Activated CD4-positive, alpha-beta T cell treated with anti-CD3 and anti-CD28 coated beads, Interleukin-2, amount 10 ng/mL, durations not matched to agents 24 days and 14 days (primary cell): ENCODE results near the gene SKAP1. TPM values are rescaled to one million over a fixed set of nuclear protein-coding genes. Genes with fewer than 3 reads are reported as not detected.
"Not testable (repeated sequence)": the region's sequence is repeated elsewhere in the genome, so short reads cannot be mapped to it uniquely, and the experiment has no call there.

Source experiments
- DNase-seq: peaks from one replicate; pipeline ENCODE4 v3.0.0; 2022
- H3K27ac Mint-ChIP-seq: one replicate; pipeline ENCODE4 v1.8.0; 2022; ENCODE audit warnings: mild to moderate bottlenecking, mixed read lengths
- H3K27me3 Mint-ChIP-seq: one replicate; pipeline ENCODE4 v1.8.0; 2022; ENCODE audit warnings: mixed read lengths
- H3K36me3 Mint-ChIP-seq: one replicate; pipeline ENCODE4 v1.8.0; 2022; ENCODE audit warnings: low read depth, mild to moderate bottlenecking, mixed read lengths
- H3K4me1 Mint-ChIP-seq: one replicate; pipeline ENCODE4 v1.8.0; 2021; ENCODE audit warnings: mixed read lengths
- H3K4me3 Mint-ChIP-seq: one replicate; pipeline ENCODE4 v1.8.0; 2022; ENCODE audit warnings: mild to moderate bottlenecking, moderate library complexity, mixed read lengths
- H3K9me3 Mint-ChIP-seq: one replicate; pipeline ENCODE4 v1.8.0; 2021; ENCODE audit warnings: mixed read lengths
- intact Hi-C: fragments of 100-400 bp; cut with micrococcal nuclease; formaldehyde crosslinking; loops from one replicate; pipeline ENCODE4 v1.15.1; 2023
- total RNA-seq: library from RNA; stranded (reverse); gene quantifications from 2 replicates; pipeline ENCODE4 v1.2.3, GENCODE V29; 2022

Gene SKAP1
- total RNA-seq, 1 donor from 2014 or later: 59.3 TPM

DNA sequence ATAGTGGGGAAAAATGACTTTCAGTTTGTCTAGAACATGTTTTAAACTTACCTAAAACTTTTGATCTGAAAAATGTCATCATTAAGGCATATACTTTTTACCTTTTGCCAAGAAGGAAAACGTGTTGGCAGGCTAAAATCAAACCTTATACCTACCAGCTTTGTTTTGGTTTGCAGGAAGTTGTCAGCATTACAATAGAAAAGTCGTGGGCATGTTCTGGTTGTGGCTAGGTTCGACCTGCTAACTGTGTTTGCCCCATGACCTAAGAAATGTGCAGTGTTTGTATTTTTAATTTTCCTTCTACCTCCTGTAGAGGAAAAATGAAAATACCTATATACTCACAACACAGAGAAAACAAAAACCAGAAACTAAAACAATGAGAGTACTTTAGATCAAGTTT, 13.0 kb downstream of the SKAP1 start:
- no peaks in the 10 kb centered on the region for H3K9me3 Mint-ChIP-seq
- intact Hi-C loops: no loop called here
- H3K4me1 Mint-ChIP-seq: peaks cover 61% of the 10 kb centered on the region
- peak overlapping the region; percentile 76 for H3K27ac Mint-ChIP-seq
- peak overlapping the region; percentile 59 for H3K4me3 Mint-ChIP-seq
- H3K27me3 Mint-ChIP-seq: no peaks in the 10 kb centered on the region
- no peak for DNase-seq
- H3K36me3 Mint-ChIP-seq: peaks cover 26% of the 10 kb centered on the region

DNA sequence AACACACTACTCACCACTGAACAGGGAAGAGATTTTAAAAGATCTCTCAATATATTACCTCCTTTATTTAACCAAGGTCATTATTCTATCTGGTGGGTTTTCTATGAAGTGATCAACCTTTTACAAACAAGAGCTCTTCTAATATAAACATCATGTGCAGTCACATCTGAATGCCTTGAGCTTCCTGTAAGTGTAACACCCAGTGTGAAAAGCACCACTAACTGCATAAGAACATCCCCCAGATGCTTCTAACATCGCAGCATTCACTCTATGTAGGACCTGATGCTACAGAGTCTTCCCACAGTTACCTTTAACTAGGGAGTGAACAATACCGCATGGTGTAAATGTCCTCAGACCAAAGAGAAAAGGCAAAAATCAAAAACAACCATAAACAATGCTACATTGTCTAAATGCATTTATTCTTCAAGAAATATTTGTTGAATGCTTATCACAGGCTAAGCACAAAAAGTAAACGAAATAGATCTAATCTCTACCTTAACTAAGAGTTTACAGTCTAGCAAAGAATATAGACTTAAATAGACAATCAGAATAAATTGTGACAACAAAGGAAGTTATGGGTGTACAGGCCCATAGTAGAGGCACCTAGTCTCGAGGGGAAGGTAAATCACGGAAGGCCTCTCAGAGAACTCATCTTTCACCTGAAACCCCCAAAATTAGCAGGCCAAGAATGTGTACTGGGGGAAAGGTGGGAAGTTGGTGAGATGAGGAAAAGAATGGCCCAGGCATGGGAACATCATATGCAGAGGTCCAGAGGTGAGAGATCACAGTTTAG, 16.2 kb downstream of the SKAP1 start:
- H3K9me3 Mint-ChIP-seq: peaks cover 9% of the 10 kb centered on the region
- H3K36me3 Mint-ChIP-seq: peaks cover 32% of the 10 kb centered on the region

DNA sequence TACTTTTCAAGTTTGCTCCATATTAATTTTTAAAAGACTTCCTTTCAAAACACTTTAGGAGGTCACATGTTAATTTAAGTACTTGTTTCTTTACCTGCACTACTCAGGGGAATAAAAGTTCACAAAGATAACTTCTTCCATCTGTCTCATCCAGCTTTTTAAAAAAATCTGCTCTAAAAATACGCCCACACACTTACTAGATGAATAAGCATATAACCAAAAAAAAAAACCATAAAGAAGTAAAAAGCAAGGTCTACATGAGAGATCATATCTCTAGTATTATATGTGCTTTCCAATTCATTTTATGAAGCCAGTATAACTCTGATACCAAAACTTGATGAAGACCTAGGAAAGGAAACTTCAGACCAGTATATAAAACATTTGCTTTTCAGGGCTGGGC, 17.2 kb downstream of the SKAP1 start:
- H3K9me3 Mint-ChIP-seq: peaks cover 9% of the 10 kb centered on the region
- peak overlapping the region; percentile 52 for H3K4me3 Mint-ChIP-seq
- H3K36me3 Mint-ChIP-seq: peaks cover 32% of the 10 kb centered on the region
- peaks cover 65% of the 10 kb centered on the region for H3K4me1 Mint-ChIP-seq
- intact Hi-C loops: loop anchor here (1.0 to 5.0 kb wide), 6 partner anchors 14 to 129 kb away; no protein-coding TSS in a partner anchor
- DNase-seq: no peak
- H3K27me3 Mint-ChIP-seq: no peaks in the 10 kb centered on the region
- peak overlapping the region; percentile 78 for H3K27ac Mint-ChIP-seq

More for the DNA sequence above, 16.2 kb downstream of the SKAP1 start:
- intact Hi-C loops: loop anchor here (1.0 to 5.0 kb wide), 6 partner anchors 13 to 128 kb away; no protein-coding TSS in a partner anchor
- DNase-seq: no peak
- H3K27ac Mint-ChIP-seq: peak overlapping the region; percentile 78
- no peaks in the 10 kb centered on the region for H3K27me3 Mint-ChIP-seq
- H3K4me3 Mint-ChIP-seq: peak overlapping the region; percentile 55
- H3K4me1 Mint-ChIP-seq: peaks cover 66% of the 10 kb centered on the region

DNA sequence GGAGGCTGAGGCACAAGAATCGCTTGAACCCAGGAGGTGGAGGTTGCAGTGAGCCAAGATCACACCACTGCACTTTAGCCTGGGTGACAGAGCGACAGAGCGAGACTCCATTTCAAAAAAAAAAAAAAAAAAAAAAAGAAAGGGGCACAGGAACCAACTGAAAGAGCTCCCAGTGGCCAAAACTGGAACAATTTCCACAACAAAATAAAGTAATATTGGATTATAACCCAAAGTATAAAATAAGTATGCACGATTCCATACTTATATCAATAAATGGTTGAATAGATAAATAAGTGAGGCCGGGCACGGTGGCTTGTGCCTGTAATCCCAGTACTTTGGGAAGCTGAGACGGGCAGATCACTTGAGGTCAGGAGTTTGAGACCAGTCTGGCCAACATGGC, 19.2 kb downstream of the SKAP1 start:
- peak; percentile 16 for DNase-seq
- Mint-ChIP-seq H3K36me3 (peaks cover 40% of the 10 kb centered on the region), H3K4me1 (peaks cover 64% of the 10 kb centered on the region)
- not testable (repeated sequence) for H3K9me3 Mint-ChIP-seq, H3K27me3 Mint-ChIP-seq, H3K27ac Mint-ChIP-seq, H3K4me3 Mint-ChIP-seq
- intact Hi-C loops: loop anchor here (2.0 to 5.0 kb wide), 2 partner anchors 20 to 131 kb away; no protein-coding TSS in a partner anchor

DNA sequence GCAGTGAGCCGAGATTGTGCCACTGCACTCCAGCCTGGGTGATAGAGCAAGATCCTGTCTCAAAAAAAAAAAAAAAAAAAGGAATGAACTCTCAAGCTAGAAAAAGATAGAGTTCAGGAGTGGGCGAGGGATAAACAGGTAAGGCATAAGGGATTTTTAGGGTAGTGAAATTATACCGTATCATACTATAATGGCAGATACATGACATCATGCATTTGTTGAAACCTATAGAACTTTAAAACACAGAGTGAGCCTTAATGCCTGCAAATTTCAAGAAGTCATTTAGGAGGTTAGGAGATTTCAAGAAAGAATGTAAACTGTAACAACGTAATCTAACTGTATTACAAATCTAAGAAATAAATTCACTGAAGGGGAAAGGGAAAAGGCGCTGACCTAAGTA, 20.4 kb downstream of the SKAP1 start:
- H3K36me3 Mint-ChIP-seq: peaks cover 44% of the 10 kb centered on the region
- no peak overlapping the region for H3K4me3 Mint-ChIP-seq
- H3K27ac Mint-ChIP-seq: peak overlapping the region; percentile 2
- peaks cover 60% of the 10 kb centered on the region for H3K4me1 Mint-ChIP-seq
- no peaks in the 10 kb centered on the region for H3K27me3 Mint-ChIP-seq
- H3K9me3 Mint-ChIP-seq: peaks cover 9% of the 10 kb centered on the region
- DNase-seq: no peak
- intact Hi-C loops: loop anchor here (2.0 to 5.0 kb wide), 2 partner anchors 19 to 133 kb away; no protein-coding TSS in a partner anchor

DNA sequence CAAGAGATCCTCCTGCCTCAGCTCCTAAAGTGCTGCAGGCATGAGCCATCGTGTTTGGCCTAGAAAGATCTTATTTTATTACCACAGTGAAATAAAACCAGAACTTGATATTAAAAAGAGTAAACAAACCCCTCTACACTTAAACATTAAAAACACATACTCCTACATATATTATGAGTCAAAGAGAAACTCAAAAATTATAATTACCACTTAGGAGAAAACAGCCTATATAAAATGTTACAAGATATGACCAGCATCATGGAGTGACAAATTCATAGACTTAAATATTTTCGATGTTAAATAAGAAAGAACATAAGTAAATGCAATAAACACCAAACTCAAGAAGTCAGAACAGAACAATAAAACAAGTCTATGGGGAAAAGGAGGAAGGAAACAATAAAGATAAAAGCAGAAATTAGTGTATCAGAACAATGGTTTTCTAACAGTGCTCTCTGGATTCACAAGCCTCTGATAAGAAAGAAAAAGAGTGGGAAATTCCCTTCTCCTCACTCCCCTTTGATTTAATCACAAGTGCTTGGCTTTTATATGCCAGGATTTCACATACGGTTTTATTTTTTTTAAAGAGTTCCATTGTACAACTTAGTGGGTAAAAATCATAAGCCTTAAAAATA, 23.0 kb downstream of the SKAP1 start:
- Mint-ChIP-seq H3K27me3 (no peaks in the 10 kb centered on the region), H3K27ac (peak overlapping the region; percentile 86), H3K4me1 (peaks cover 46% of the 10 kb centered on the region), H3K36me3 (peaks cover 53% of the 10 kb centered on the region), H3K4me3 (peak overlapping the region; percentile 61), H3K9me3 (peaks cover 9% of the 10 kb centered on the region)
- intact Hi-C loops: no loop called here
- DNase-seq: no peak

DNA sequence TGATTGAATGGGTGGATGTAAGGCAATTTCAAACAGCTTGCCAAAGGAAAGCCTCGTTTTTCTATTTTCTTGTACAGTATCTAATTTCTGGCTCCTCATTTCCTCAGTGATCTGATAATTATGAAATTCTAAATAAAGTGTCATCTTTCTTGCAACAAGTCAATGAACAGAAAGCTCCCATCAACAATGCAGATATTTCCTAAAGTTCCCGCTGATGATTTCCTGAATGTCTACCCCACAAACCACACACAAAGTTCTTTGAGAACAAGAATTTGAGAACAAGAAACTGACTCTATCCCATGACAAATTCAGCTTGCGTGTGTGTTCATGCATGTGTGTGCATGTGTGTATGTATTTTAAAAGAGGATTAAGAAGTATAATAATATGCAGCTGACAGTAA, 35.2 kb downstream of the SKAP1 start:
- intact Hi-C loops: loop anchor here (5.0 kb wide), 1 partner anchor 43 kb away; no protein-coding TSS in a partner anchor
- H3K36me3 Mint-ChIP-seq: peaks cover 49% of the 10 kb centered on the region
- no peaks in the 10 kb centered on the region for H3K9me3 Mint-ChIP-seq
- no peak for DNase-seq
- no peak overlapping the region for H3K4me3 Mint-ChIP-seq
- no peaks in the 10 kb centered on the region for H3K27me3 Mint-ChIP-seq
- no peak overlapping the region for H3K27ac Mint-ChIP-seq
- H3K4me1 Mint-ChIP-seq: peaks cover 20% of the 10 kb centered on the region

DNA sequence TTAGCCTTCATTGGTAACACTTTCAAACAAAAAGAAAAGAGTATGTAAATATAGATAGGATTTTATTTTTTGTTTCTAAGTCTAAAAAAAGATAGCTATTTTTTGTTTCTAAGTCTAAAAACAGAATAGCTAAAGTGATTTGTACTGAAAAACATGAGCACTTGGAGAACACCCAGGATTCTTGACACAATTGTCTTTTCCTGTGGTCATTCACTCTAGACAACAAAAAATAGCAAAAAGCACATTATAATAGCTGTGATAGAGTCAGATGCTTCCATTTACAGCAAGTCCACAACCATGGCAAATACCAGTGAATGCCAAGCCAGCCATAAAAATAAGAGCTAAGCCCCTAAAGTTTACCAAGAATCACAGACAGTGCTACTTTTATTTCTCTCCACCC, 36.7 kb downstream of the SKAP1 start:
- DNase-seq: no peak
- no peaks in the 10 kb centered on the region for H3K27me3 Mint-ChIP-seq
- H3K4me3 Mint-ChIP-seq: no peak overlapping the region
- intact Hi-C loops: loop anchor here (5.0 kb wide), 1 partner anchor 41 kb away; no protein-coding TSS in a partner anchor
- H3K9me3 Mint-ChIP-seq: no peaks in the 10 kb centered on the region
- H3K36me3 Mint-ChIP-seq: peaks cover 50% of the 10 kb centered on the region
- H3K27ac Mint-ChIP-seq: no peak overlapping the region
- peaks cover 23% of the 10 kb centered on the region for H3K4me1 Mint-ChIP-seq

DNA sequence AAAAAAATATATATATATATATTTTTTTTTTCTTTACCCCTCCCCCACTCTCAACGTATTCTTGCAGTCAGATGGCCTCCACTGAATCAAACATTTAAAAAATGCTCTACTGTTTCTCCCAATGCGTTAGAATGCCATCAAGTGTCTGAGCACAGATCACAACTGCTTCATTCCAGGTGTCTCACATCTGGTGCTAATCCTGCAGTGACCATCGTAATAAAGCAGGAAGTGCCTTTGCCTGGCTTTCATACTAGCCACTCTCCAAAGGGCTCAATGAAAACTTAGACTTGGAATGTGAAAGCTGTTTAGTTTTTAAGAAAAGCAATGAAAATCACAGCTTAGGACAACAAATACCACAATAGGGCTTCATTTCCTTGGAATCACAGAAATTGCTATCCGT, 37.2 kb downstream of the SKAP1 start:
- Mint-ChIP-seq H3K36me3 (peaks cover 50% of the 10 kb centered on the region), H3K27me3 (no peaks in the 10 kb centered on the region), H3K4me1 (peaks cover 23% of the 10 kb centered on the region), H3K9me3 (no peaks in the 10 kb centered on the region), H3K4me3 (no peak overlapping the region), H3K27ac (no peak overlapping the region)
- no peak for DNase-seq
- intact Hi-C loops: loop anchor here (5.0 kb wide), 1 partner anchor 41 kb away; no protein-coding TSS in a partner anchor

DNA sequence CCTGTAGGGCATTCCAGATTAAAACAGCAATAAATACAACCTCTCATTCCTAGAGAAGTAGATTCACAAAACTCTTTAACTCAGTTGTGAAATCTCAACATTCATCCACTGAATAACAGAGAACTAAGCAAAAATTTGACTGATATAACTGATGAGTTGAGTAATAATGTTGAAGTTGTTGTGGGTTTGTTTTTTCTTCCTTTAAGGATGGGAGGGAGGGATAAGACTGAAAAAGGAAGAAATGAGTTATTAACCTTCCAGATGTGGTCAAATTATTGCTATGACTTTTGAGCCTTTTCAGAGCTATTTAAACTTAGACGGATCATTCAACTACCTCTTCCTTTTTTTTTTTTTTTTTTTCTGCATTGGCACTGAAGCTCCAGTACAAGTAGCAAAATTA, 38.6 kb downstream of the SKAP1 start:
- no peak for DNase-seq
- H3K27ac Mint-ChIP-seq: peak overlapping the region; percentile 2
- H3K36me3 Mint-ChIP-seq: peaks cover 53% of the 10 kb centered on the region
- no peaks in the 10 kb centered on the region for H3K9me3 Mint-ChIP-seq
- H3K27me3 Mint-ChIP-seq: no peaks in the 10 kb centered on the region
- intact Hi-C loops: loop anchor here (2.0 to 5.0 kb wide), 2 partner anchors 19 to 39 kb away; no protein-coding TSS in a partner anchor
- peaks cover 27% of the 10 kb centered on the region for H3K4me1 Mint-ChIP-seq
- no peak overlapping the region for H3K4me3 Mint-ChIP-seq

DNA sequence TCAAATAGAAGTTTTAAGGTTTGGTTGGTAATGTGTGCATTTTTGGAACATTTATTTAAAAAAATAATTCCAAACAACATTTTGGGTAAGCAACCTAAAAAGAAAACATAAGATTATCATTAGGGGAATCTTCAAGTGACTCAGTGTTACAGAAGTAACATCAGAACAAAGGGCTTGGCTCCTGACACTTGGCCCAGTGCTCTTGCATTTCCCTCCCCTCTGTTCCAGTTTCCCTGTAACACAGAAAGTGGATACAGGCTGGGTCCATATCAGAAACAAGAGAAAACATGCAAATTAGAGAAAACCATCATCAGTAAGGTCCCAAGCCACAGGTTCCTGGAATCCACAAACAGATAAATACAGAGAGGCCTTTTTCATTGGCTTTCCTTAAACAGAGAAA, 40.1 kb downstream of the SKAP1 start:
- DNase-seq: no peak
- intact Hi-C loops: loop anchor here (2.0 to 5.0 kb wide), 2 partner anchors 21 to 38 kb away; no protein-coding TSS in a partner anchor
- Mint-ChIP-seq H3K4me1 (peaks cover 27% of the 10 kb centered on the region), H3K9me3 (no peaks in the 10 kb centered on the region), H3K27ac (peak overlapping the region; percentile 29), H3K36me3 (peaks cover 55% of the 10 kb centered on the region), H3K27me3 (no peaks in the 10 kb centered on the region), H3K4me3 (no peak overlapping the region)

DNA sequence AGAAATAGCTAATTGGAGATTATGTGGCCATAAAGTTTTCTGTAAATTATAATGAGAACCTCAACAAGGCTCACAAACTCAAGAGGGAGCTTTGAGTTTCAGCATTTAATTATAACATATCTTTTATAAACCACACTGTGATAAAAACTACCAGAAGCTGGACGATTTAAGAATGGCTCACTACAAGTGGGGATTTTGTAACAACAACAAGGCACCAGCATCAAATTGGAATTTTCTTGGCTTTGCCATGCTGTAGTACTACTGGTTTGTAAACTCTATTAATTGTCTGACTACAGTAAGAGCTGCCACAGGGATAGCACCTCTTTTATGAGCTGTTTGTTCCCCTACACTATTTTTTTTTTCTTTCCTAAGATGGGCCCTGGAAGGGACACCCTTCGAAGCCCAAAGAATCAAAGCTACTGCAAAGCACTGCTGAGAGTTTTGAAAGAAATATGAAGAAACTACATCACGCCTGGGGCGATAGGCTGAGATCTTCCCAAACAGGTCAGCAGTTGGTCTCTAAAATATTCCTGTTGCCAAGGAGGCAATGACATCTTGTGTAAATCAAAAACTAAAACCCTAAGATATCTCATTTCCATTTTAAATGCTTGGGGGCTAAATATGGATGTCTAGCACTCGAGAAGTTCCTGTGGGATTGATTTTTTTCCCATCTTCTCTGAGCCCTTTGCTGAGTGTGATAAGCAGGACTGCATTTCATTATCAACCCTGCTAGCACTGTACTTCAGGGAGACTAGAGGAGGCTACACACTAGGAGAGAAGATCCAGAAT, 40.9 kb downstream of the SKAP1 start:
- Mint-ChIP-seq H3K27ac (no peak overlapping the region), H3K4me3 (no peak overlapping the region), H3K27me3 (no peaks in the 10 kb centered on the region), H3K36me3 (peaks cover 52% of the 10 kb centered on the region), H3K4me1 (peaks cover 27% of the 10 kb centered on the region), H3K9me3 (no peaks in the 10 kb centered on the region)
- no peak for DNase-seq
- intact Hi-C loops: no loop called here

DNA sequence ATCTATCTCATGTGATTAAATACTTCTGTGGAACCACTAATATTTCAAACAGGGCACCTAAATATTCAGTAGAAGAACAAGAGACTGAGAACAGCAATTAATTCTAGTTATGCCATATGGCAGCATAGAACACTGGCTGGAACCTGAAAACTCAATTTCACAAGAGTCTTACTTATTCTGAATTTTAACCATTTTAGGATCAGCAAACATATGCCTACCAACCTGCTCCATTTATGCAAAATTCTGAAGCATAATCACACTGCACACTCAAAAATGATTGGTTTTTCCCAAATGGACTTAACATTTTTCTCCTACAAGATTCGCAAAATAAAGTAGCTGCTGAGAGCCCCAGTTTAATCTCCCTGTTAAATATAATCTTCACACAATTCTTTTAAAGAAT, 43.2 kb downstream of the SKAP1 start:
- Mint-ChIP-seq H3K4me1 (peaks cover 22% of the 10 kb centered on the region), H3K4me3 (no peak overlapping the region), H3K27me3 (no peaks in the 10 kb centered on the region), H3K36me3 (peaks cover 56% of the 10 kb centered on the region), H3K9me3 (no peaks in the 10 kb centered on the region), H3K27ac (no peak overlapping the region)
- DNase-seq: no peak
- intact Hi-C loops: no loop called here
